Lower lobe of right lung (tissue), 2 donors: ENCODE data around the gene CCNQ. TPM values are rescaled to one million over a fixed set of nuclear protein-coding genes. Genes with fewer than 3 reads are reported as not detected.

ENCODE experiments used
- ATAC-seq, 2 donors: fragments of 200-7000 bp; cut with Tn5 transposase; one replicate each; pipeline ENCODE4 v1.9.1; 2020 to 2022; ENCODE audit warnings: mild to moderate bottlenecking in 2 of 2, moderate library complexity in 2 of 2
- DNase-seq: peaks from one replicate; pipeline ENCODE4 v3.0.0-alpha.2; 2020
- H3K27ac ChIP-seq: fragments of 200-600 bp; one replicate; pipeline ENCODE4 v1.8.0; 2022
- H3K27me3 ChIP-seq: fragments of 200-600 bp; one replicate; pipeline ENCODE4 v1.8.0; 2022; ENCODE audit warnings: low read depth
- H3K36me3 ChIP-seq: fragments of 200-600 bp; one replicate; pipeline ENCODE4 v1.8.0; 2022; ENCODE audit warnings: mild to moderate bottlenecking
- H3K4me1 ChIP-seq: fragments of 200-600 bp; one replicate; pipeline ENCODE4 v1.8.0; 2022
- H3K4me3 ChIP-seq: fragments of 200-600 bp; one replicate; pipeline ENCODE4 v1.8.0; 2022; ENCODE audit warnings: mild to moderate bottlenecking
- H3K9me3 ChIP-seq: fragments of 200-600 bp; one replicate; pipeline ENCODE4 v1.8.0; 2022
- CTCF ChIP-seq: fragments of 200-600 bp; IDR thresholded peaks from one replicate; pipeline ENCODE4 v1.8.0; 2022; ENCODE audit warnings: antibody characterized with exemption, mild to moderate bottlenecking
- intact Hi-C: fragments of 100-400 bp; cut with DNase I; formaldehyde crosslinking; loops from one replicate; pipeline ENCODE4 v1.11.0; 2022
- total RNA-seq: library from RNA; stranded (reverse); fragmentation: NEBNext Ultra II Directional; extraction: Animal tissue kit (Norgen Biotek cat#: 25700); gene quantifications from one replicate; pipeline ENCODE4 v1.2.1, GENCODE V29; 2021
- donor health status: DM: no; HTN: yes; CAD: no; lungs with severe emphysema.

The CCNQ gene
- total RNA-seq, 1 donor from 2014 or later: 17.0 TPM

DNA sequence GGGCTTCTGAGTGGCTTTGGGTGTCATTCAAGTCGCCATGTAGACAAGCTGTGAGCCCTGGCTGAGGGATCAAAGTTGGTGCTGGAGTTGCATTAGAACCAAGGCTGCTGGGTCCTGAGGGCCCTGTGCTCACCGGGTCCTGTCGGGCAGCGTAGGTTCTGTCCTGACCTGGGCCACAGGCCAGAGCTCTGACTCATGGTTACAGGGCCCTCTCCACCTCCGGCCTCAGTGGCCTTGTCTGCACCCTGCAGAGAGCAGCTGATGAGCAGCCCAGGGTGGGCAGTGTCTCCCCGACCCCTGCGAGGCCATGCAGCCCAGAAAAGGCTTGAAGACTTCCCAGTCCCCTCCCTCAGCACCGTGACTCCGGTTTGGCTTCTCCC lies 59.0 kb downstream of the CCNQ start:
- intact Hi-C loops: no loop called here
- DNase-seq: no peak
- Histone ChIP-seq H3K27ac (no peak overlapping the region), H3K4me3 (no peak overlapping the region), H3K27me3 (peaks cover 10% of the 10 kb centered on the region), H3K9me3 (no peaks in the 10 kb centered on the region), H3K4me1 (no peaks in the 10 kb centered on the region), H3K36me3 (no peaks in the 10 kb centered on the region)
- no peak for ATAC-seq
- no peak for TF ChIP-seq CTCF

- peak; percentile 80 for TF ChIP-seq CTCF
- DNase-seq: peak; percentile 65
- no peaks in the 10 kb centered on the region for H3K36me3 ChIP-seq
- intact Hi-C loops: no loop called here
- H3K9me3 ChIP-seq: no peaks in the 10 kb centered on the region
- ATAC-seq: peak; percentile 83 to 88
- no peak overlapping the region for H3K27ac ChIP-seq
- no peak overlapping the region for H3K4me3 ChIP-seq
- no peaks in the 10 kb centered on the region for H3K4me1 ChIP-seq
- H3K27me3 ChIP-seq: peaks cover 10% of the 10 kb centered on the region
These were observed 59.6 kb downstream of the CCNQ start for GRCh38 chrX:153539171-153539978.

- Histone ChIP-seq H3K9me3 (no peaks in the 10 kb centered on the region), H3K4me1 (no peaks in the 10 kb centered on the region), H3K27me3 (peaks cover 10% of the 10 kb centered on the region), H3K27ac (no peak overlapping the region), H3K4me3 (no peak overlapping the region), H3K36me3 (no peaks in the 10 kb centered on the region)
- no peak for TF ChIP-seq CTCF
- intact Hi-C loops: no loop called here
- no peak for DNase-seq
- ATAC-seq: no peak
These were observed 60.5 kb downstream of the CCNQ start for GRCh38 chrX:153538424-153538823.

Other genes with a start within 250 kb of the CCNQ start
- gene PNMA6E, start 197.8 kb downstream of the CCNQ start, total RNA-seq: not detected
- gene ZFP92, start 187.7 kb downstream of the CCNQ start, total RNA-seq: 4.5 TPM
- gene TREX2, start 153.1 kb downstream of the CCNQ start, total RNA-seq: 0.80 TPM
- gene HAUS7, start 128.6 kb downstream of the CCNQ start, total RNA-seq: 22.7 TPM
- 157 TPM for gene BGN, start 104.2 kb downstream of the CCNQ start, total RNA-seq
- not detected for gene ATP2B3, start 81.5 kb downstream of the CCNQ start, total RNA-seq
- not detected for gene DUSP9, start 48.1 kb upstream of the CCNQ start, total RNA-seq
- not detected for gene PNCK, start 74.7 kb upstream of the CCNQ start, total RNA-seq
- 7.1 TPM for gene SLC6A8, start 88.8 kb upstream of the CCNQ start, total RNA-seq
- 219 TPM for gene BCAP31, start 125.2 kb upstream of the CCNQ start, total RNA-seq
- 14.5 TPM for gene ABCD1, start 125.7 kb upstream of the CCNQ start, total RNA-seq
- gene PLXNB3, start 165.1 kb upstream of the CCNQ start, total RNA-seq: 4.6 TPM
- gene SRPK3, start 181.9 kb upstream of the CCNQ start, total RNA-seq: not detected
- gene IDH3G, start 195.2 kb upstream of the CCNQ start, total RNA-seq: 50.1 TPM
- gene SSR4, start 195.5 kb upstream of the CCNQ start, total RNA-seq: 210 TPM
- 8.5 TPM for gene PDZD4, start 231.4 kb upstream of the CCNQ start, total RNA-seq